ENCODE measurements around the gene PRSS56. TPM values are rescaled to one million over a fixed set of nuclear protein-coding genes. Genes with fewer than 3 reads are reported as not detected.
"Not testable (repeated sequence)": the region's sequence is repeated elsewhere in the genome, so short reads cannot be mapped to it uniquely, and the experiment has no call there.

PRSS56 gene
- total RNA-seq, 1 donor from 2014 or later, result 0.19 TPM

DNA sequence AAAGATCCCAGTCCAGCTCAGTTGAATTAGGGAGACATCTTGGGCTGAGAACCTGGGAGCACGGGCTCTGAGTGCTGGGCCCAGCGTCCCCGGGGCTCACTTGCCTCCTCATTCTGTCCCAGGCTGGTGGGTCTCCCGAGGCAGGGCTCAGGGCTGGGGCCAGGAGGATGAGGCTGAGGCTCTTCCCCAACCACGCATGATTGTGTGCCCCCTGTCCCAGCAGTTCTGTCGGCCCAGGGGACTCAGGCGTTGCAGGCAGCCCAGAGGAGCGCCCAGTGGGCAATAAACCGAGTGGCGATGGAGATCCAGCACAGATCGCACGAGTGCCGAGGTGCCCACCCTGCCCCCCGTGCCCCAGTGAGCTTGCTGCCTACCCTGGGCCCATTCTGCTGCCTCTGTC, 910 bp downstream of the PRSS56 start:
- DNase-seq (no peak), ATAC-seq (ENCODE audit: poor library complexity) (no peak)
- intact Hi-C loops (cut with DNase I), result loop anchor here (5.0 kb wide), 2 partner anchors 69 to 614 kb away; no protein-coding TSS in a partner anchor

DNA sequence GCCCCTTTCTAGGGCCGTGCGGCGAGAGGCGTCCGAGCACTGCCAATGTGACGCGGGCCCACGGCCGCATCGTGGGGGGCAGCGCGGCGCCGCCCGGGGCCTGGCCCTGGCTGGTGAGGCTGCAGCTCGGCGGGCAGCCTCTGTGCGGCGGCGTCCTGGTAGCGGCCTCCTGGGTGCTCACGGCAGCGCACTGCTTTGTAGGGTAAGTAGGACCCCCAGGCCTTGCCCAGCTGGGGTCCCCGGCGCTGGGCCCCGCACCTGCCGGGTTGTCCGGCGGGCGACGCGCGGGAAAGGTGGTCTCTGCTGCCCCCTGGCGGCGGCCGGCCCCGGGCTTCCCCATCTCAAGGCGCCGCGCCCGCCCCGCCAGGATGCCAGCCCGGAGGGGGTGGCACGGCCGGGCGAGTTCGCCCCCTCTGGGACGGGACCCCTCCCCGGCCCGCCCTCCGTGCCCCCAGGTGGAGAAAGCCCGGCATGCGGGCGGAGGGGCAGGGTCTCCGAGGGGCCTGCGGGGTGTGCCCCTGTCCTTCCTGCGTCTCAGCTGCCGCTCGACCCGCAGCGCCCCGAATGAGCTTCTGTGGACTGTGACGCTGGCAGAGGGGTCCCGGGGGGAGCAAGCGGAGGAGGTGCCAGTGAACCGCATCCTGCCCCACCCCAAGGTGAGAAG, 1.9 kb downstream of the PRSS56 start:
- DNase-seq, result peak; percentile 80
- peak; percentile 65 for ATAC-seq (ENCODE audit: poor library complexity)
- intact Hi-C loops (cut with DNase I), result loop anchor here (5.0 kb wide), 2 partner anchors 70 to 615 kb away; no protein-coding TSS in a partner anchor

DNA sequence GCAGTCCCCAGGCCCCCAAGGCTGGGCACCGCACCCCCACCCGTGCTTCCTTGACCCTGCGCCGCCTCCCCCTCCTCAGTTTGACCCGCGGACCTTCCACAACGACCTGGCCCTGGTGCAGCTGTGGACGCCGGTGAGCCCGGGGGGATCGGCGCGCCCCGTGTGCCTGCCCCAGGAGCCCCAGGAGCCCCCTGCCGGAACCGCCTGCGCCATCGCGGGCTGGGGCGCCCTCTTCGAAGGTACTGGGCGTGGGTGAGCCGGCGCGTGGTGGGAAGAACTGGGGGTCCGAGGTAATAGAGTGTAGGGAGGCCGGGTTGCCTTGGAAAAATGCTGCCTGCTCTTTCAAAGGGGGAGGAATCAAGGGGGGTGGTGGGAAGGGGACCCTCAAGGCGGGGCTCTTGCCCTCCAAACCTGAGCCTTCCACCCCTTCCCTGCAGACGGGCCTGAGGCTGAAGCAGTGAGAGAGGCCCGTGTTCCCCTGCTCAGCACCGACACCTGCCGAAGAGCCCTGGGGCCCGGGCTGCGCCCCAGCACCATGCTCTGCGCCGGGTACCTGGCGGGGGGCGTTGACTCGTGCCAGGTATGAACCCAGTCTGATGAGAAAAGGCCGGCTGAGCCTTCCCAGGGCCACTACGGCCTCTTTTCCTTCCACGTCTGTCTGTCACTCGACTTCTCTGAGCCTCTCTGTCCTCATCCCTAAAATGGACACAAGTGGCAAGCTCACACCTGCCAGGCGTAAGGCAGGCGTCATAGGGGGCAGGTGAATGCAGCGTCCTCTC, 2.6 kb downstream of the PRSS56 start:
- DNase-seq (no peak), ATAC-seq (ENCODE audit: poor library complexity) (no peak)
- intact Hi-C loops (cut with DNase I), result loop anchor here (5.0 kb wide), 2 partner anchors 71 to 616 kb away; no protein-coding TSS in a partner anchor

DNA sequence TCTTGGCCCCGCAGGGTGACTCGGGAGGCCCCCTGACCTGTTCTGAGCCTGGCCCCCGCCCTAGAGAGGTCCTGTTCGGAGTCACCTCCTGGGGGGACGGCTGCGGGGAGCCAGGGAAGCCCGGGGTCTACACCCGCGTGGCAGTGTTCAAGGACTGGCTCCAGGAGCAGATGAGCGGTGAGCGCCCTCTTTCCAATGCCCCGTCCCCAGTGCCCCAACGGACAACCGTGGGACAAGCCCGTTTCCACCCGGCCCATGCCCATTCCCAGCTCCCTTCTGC, 3.2 kb downstream of the PRSS56 start:
- intact Hi-C loops (cut with DNase I), result loop anchor here (5.0 kb wide), 2 partner anchors 71 to 616 kb away; no protein-coding TSS in a partner anchor
- DNase-seq (no peak), ATAC-seq (ENCODE audit: poor library complexity) (no peak)

DNA sequence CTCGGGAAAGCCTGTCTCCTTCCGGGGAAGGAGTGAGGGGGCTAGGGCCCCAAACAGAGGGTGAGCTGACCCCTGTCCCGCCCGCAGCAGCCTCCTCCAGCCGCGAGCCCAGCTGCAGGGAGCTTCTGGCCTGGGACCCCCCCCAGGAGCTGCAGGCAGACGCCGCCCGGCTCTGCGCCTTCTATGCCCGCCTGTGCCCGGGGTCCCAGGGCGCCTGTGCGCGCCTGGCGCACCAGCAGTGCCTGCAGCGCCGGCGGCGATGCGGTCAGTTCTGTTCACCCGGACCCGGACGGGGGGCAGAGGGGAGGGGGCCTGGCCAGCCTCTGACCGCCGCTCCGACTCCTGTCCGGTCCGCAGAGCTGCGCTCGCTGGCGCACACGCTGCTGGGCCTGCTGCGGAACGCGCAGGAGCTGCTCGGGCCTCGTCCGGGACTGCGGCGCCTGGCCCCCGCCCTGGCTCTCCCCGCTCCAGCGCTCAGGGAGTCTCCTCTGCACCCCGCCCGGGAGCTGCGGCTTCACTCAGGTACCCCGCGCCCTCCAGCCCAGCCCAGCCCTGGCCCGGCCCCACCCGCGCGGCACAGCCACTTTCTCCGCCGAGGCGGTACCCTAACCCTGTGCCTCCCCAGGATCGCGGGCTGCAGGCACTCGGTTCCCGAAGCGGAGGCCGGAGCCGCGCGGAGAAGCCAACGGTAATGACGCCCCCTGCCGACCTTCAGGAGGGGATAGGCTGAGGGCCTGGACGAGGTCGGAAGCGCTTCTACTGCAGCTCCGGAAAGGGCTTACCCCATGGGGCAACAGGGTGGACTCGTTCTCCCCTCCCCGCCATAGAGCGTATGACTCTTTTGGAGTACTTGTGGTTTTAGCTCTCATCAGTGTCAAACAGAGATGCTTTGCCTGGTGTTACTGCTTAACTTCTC, 3.8 kb downstream of the PRSS56 start:
- intact Hi-C loops (cut with DNase I), result loop anchor here (5.0 kb wide), 2 partner anchors 72 to 617 kb away; no protein-coding TSS in a partner anchor
- DNase-seq, result peak; percentile 50
- peak; percentile 58 for ATAC-seq (ENCODE audit: poor library complexity)

- intact Hi-C loops (cut with DNase I), result loop anchor here (5.0 kb wide), 2 partner anchors 72 to 617 kb away; no protein-coding TSS in a partner anchor
- no peak for ATAC-seq (ENCODE audit: poor library complexity)
Measured at GRCh38 chr2:232524771-232525170, 4.6 kb downstream of the PRSS56 start.

DNA sequence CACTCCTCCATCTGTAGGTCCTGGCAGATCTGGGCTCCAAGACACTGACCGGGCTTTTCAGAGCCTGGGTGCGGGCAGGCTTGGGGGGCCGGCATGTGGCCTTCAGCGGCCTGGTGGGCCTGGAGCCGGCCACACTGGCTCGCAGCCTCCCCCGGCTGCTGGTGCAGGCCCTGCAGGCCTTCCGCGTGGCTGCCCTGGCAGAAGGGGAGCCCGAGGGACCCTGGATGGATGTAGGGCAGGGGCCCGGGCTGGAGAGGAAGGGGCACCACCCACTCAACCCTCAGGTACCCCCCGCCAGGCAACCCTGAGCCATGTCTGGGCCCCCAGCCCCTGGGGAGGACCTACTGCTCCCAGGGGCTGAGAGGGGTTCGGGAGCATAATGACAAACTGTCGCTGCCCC, 5.0 kb downstream of the PRSS56 start:
- DNase-seq (peak; percentile 33), ATAC-seq (ENCODE audit: poor library complexity) (no peak)
- intact Hi-C loops (cut with DNase I), result no loop called here

More at GRCh38 chr2:232524771-232525170, 4.6 kb downstream of the PRSS56 start:
- DNase-seq, result no peak

- intact Hi-C loops (cut with DNase I), result no loop called here
- DNase-seq, result peak; percentile 57
- ATAC-seq (ENCODE audit: poor library complexity), result peak; percentile 65
Measured at GRCh38 chr2:232525791-232526371, 5.7 kb downstream of the PRSS56 start, which contains the start of gene CHRND. Gene CHRND, plus strand, starts transcription at chr2:232526160. Its CDS starts 56 bp downstream, at chr2:232526216.

DNA sequence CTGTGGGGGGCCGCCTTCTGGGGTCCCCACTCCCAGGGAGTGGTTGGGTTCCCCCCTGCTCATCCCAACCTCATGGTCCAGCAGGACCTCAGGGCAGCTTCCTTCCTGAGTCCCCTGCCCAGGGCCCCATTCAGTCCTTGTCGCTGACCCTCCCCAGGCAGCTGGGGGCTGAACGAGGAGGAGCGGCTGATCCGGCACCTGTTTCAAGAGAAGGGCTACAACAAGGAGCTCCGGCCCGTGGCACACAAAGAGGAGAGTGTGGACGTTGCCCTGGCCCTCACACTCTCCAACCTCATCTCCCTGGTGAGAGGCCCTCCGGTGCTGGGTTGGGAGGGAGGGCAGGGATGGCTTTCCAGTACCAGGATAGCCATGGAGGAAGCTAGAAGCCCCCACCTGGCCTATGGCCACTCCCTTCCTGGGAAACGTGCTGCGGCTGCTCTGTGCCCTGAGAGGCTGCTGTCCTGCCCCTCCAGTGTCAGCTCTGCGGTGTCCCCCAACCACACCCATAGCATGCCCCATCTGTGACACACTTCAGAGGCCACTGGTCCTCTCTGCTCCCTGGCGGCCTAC, 6.3 kb downstream of the PRSS56 start:
- ATAC-seq (ENCODE audit: poor library complexity), result no peak
- intact Hi-C loops (cut with DNase I), result no loop called here
- peak; percentile 33 for DNase-seq

GRCh38 chr2:232527905-232528470, 7.8 kb downstream of the PRSS56 start:
- ATAC-seq (ENCODE audit: poor library complexity) (no peak), DNase-seq (peak; percentile 20)
- intact Hi-C loops (cut with DNase I), result no loop called here

- ATAC-seq (ENCODE audit: poor library complexity), result no peak
- intact Hi-C loops (cut with DNase I), result no loop called here
- DNase-seq, result peak; percentile 19
Measured at GRCh38 chr2:232528746-232529460, 8.7 kb downstream of the PRSS56 start.

- no peak for ATAC-seq (ENCODE audit: poor library complexity)
- intact Hi-C loops (cut with DNase I), result no loop called here
- peak; percentile 28 for DNase-seq
Measured at GRCh38 chr2:232529806-232530547, 9.8 kb downstream of the PRSS56 start.

- DNase-seq, result peak; percentile 18
- no peak for ATAC-seq (ENCODE audit: poor library complexity)
- intact Hi-C loops (cut with DNase I), result no loop called here
Measured at GRCh38 chr2:232530626-232531260, 10.6 kb downstream of the PRSS56 start.

GRCh38 chr2:232532419-232532818, 12.2 kb downstream of the PRSS56 start:
- peak; percentile 55 for DNase-seq
- intact Hi-C loops (cut with DNase I), result no loop called here
- peak; percentile 84 for ATAC-seq (ENCODE audit: poor library complexity)

DNA sequence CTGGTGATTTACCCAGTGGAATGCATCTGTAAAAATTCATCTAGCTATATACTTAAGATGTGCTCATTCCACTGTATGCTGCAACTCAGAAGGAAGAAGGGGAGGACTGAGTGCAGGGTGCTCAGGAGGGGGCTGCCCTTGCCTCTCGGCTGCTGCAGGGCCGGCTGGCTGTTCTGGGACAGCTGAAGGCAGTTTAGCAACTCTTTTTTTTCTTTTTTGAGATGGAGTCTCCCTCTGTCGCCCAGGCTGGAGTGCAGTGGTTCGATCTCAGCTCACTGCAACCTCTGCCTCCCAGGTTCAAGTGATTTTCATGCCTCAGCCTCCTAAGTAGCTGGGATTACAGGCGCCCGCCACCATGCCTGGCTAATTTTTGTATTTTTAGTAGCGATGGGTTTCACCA, 12.6 kb downstream of the PRSS56 start:
- DNase-seq; intact Hi-C loops (cut with DNase I): not testable (repeated sequence)
- ATAC-seq (ENCODE audit: poor library complexity), result peak; percentile 7

Data from Right ventricle myocardium superior (tissue), 1 donor.